HEK293T (cell line): Measurements from ENCODE around the gene COL6A3.
"Not testable (repeated sequence)": the region's sequence is repeated elsewhere in the genome, so short reads cannot be mapped to it uniquely, and the experiment has no call there.

Experiments used
- CTCF ChIA-PET: fragments of 350-600 bp; formaldehyde crosslinking; extraction: SDS; loops from one replicate; lab custom pipeline; 2021; ENCODE audit warnings: antibody characterized with exemption, inconsistent platforms; lab: Yijun Ruan, JAX
- POLR2A ChIA-PET: fragments of 350-600 bp; formaldehyde crosslinking; extraction: SDS; loops from one replicate; lab custom pipeline; 2020; ENCODE audit warnings: antibody characterized with exemption, inconsistent platforms; lab: Yijun Ruan, JAX
- DNase-seq: peaks from one replicate; pipeline ENCODE4 v3.0.0; 2012; ENCODE audit warnings: mixed read lengths; ENCODE audit errors: extremely low spot score
- ARNT ChIP-seq: fragments of 450-650 bp; IDR thresholded peaks from 2 replicates; pipeline ENCODE4 v1.6.1; 2017; ENCODE audit warnings: mild to moderate bottlenecking
- BHLHE40 ChIP-seq: fragments of 450-650 bp; IDR thresholded peaks from 2 replicates; pipeline ENCODE4 v1.6.1; 2016; ENCODE audit warnings: mild to moderate bottlenecking, moderate library complexity, borderline replicate concordance
- CTBP1 ChIP-seq: fragments of 450-650 bp; IDR thresholded peaks from 2 replicates; pipeline ENCODE4 v1.6.1; 2016; ENCODE audit warnings: borderline replicate concordance
- ELF4 ChIP-seq: fragments of 450-650 bp; IDR thresholded peaks from 2 replicates; pipeline ENCODE4 v1.6.1; 2017; ENCODE audit warnings: antibody characterized with exemption
- FOXA1 ChIP-seq: fragments of 450-650 bp; IDR thresholded peaks from 2 replicates; pipeline ENCODE4 v1.6.1; 2016; ENCODE audit warnings: mild to moderate bottlenecking
- FOXK2 ChIP-seq: fragments of 450-650 bp; IDR thresholded peaks from 2 replicates; pipeline ENCODE4 v1.6.1; 2016; ENCODE audit warnings: mild to moderate bottlenecking
- FOXM1 ChIP-seq: fragments of 450-650 bp; IDR thresholded peaks from 2 replicates; pipeline ENCODE4 v1.6.1; 2017; ENCODE audit warnings: mild to moderate bottlenecking, borderline replicate concordance
- HDGF ChIP-seq: fragments of 450-650 bp; IDR thresholded peaks from 2 replicates; pipeline ENCODE4 v1.6.1; 2017; ENCODE audit warnings: antibody characterized with exemption, borderline replicate concordance
- L3MBTL2 ChIP-seq: fragments of 450-650 bp; conservative IDR thresholded peaks from 2 replicates; pipeline ENCODE4 v1.6.1; 2016; ENCODE audit warnings: mild to moderate bottlenecking
- LEF1 ChIP-seq: fragments of 450-650 bp; IDR thresholded peaks from 2 replicates; pipeline ENCODE4 v1.6.1; 2017; ENCODE audit warnings: mild to moderate bottlenecking, borderline replicate concordance
- NFRKB ChIP-seq: fragments of 450-650 bp; IDR thresholded peaks from 2 replicates; pipeline ENCODE4 v1.6.1; 2016; ENCODE audit warnings: mild to moderate bottlenecking, moderate library complexity
- PKNOX1 ChIP-seq: fragments of 450-650 bp; IDR thresholded peaks from 2 replicates; pipeline ENCODE4 v1.6.1; 2016
- SP1 ChIP-seq: fragments of 450-650 bp; IDR thresholded peaks from 2 replicates; pipeline ENCODE4 v1.6.1; 2017
- SUZ12 ChIP-seq: fragments of 450-650 bp; IDR thresholded peaks from 2 replicates; pipeline ENCODE4 v1.6.1; 2016; ENCODE audit warnings: mild to moderate bottlenecking
- TARDBP ChIP-seq: fragments of 450-650 bp; IDR thresholded peaks from 2 replicates; pipeline ENCODE4 v1.6.1; 2016
- ZNF384 ChIP-seq: fragments of 450-650 bp; IDR thresholded peaks from 2 replicates; pipeline ENCODE4 v1.6.1; 2016

Gene COL6A3

GRCh38 chr2:237421542-237422116 lies 7.7 kb upstream of the COL6A3 start:
- ChIA-PET POLR2A (interaction anchor here (1.3 to 1.9 kb wide), 4 partner anchors 9 to 54 kb away, joined by 3 to 8 read pairs (median 4); no protein-coding TSS in a partner anchor), CTCF (interaction anchor here (0.6 to 1.5 kb wide), 14 partner anchors 8 to 257 kb away, joined by 3 to 13 read pairs (median 4); no protein-coding TSS in a partner anchor)
- peak; percentile 77 for DNase-seq
- TF ChIP-seq L3MBTL2 (peak; percentile 72; the same call in 1 of the 2 replicates), ARNT (no peak)

GRCh38 chr2:237418300-237418699 lies 4.3 kb upstream of the COL6A3 start:
- ChIA-PET CTCF (interaction anchor here (0.7 kb wide), 1 partner anchor 120 kb away, joined by 3 read pairs; no protein-coding TSS in a partner anchor), POLR2A (no interaction called here)
- no peak for TF ChIP-seq FOXK2
- TF ChIP-seq FOXM1, result no peak
- no peak for TF ChIP-seq BHLHE40
- DNase-seq, result no peak

- POLR2A ChIA-PET, result no interaction called here
- CTCF ChIA-PET, result interaction anchor here (0.6 to 1.6 kb wide), 3 partner anchors 8 to 277 kb away, joined by 3 to 6 read pairs (median 5); no protein-coding TSS in a partner anchor
- TF ChIP-seq L3MBTL2 (no peak), ZNF384 (no peak), FOXK2 (no peak), ELF4 (no peak), SP1 (no peak), LEF1 (no peak), FOXM1 (no peak), PKNOX1 (no peak), NFRKB (no peak), ARNT (no peak), BHLHE40 (no peak), CTBP1 (no peak), HDGF (no peak), SUZ12 (no peak), FOXA1 (no peak), TARDBP (no peak)
- DNase-seq, result no peak
These were observed 782 bp downstream of the COL6A3 start for GRCh38 chr2:237412988-237413776.

- TF ChIP-seq FOXA1 (no peak), BHLHE40 (no peak), TARDBP (no peak), SUZ12 (no peak), HDGF (no peak), L3MBTL2 (no peak), NFRKB (no peak)
- CTCF ChIA-PET, result interaction anchor here (1.4 kb wide), 1 partner anchor 9 kb away, joined by 5 read pairs; no protein-coding TSS in a partner anchor
- POLR2A ChIA-PET, result no interaction called here
- no peak for DNase-seq
These were observed 1.3 kb downstream of the COL6A3 start for GRCh38 chr2:237412646-237412987.

- DNase-seq, result no peak
- TF ChIP-seq LEF1, result no peak
- no peak for TF ChIP-seq FOXM1
- TF ChIP-seq HDGF, result no peak
- TF ChIP-seq FOXK2, result no peak
- TF ChIP-seq CTBP1, result no peak
- no peak for TF ChIP-seq ARNT
- no peak for TF ChIP-seq TARDBP
- TF ChIP-seq ELF4, result no peak
- no peak for TF ChIP-seq PKNOX1
- no peak for TF ChIP-seq NFRKB
- TF ChIP-seq FOXA1, result no peak
- CTCF ChIA-PET, result interaction anchor here (3.5 kb wide), 1 partner anchor 246 kb away, joined by 13 read pairs; no protein-coding TSS in a partner anchor
These were observed 2.1 kb downstream of the COL6A3 start for GRCh38 chr2:237411683-237412423.

GRCh38 chr2:237411092-237411601 lies 2.8 kb downstream of the COL6A3 start:
- TF ChIP-seq FOXK2 (no peak), CTBP1 (no peak), ARNT (no peak), SUZ12 (no peak)
- CTCF ChIA-PET, result interaction anchor here (3.5 kb wide), 1 partner anchor 245 kb away, joined by 13 read pairs; no protein-coding TSS in a partner anchor
- POLR2A ChIA-PET, result interaction anchor here (1.6 kb wide), 1 partner anchor 10 kb away, joined by 3 read pairs; no protein-coding TSS in a partner anchor
- DNase-seq, result no peak

More at GRCh38 chr2:237411683-237412423, 2.1 kb downstream of the COL6A3 start:
- POLR2A ChIA-PET, result interaction anchor here (1.6 kb wide), 1 partner anchor 10 kb away, joined by 3 read pairs; no protein-coding TSS in a partner anchor

GRCh38 chr2:237409263-237409662 lies 4.7 kb downstream of the COL6A3 start:
- POLR2A ChIA-PET, DNase-seq: not testable (repeated sequence)
- CTCF ChIA-PET, result interaction anchor here (1.7 to 3.5 kb wide), 2 partner anchors 12 to 244 kb away, joined by 6 to 13 read pairs; no protein-coding TSS in a partner anchor
